ENCODE data around the gene PLCD3. TPM values are rescaled to one million over a fixed set of nuclear protein-coding genes. Genes with fewer than 3 reads are reported as not detected.
A peak's percentile ranks its signal among the peaks of the same experiment; 100 is the strongest.

The PLCD3 gene
- total and polyA plus RNA-seq, 2 of the 13 experiments (the other 11 are each of a cell fraction or from before 2014, with no cell fraction given): 11.3 to 39.1 TPM

- TF ChIP-seq ZNF609 (CRISPR knock-in tag; IDR thresholded peaks at IDR 0.05; ENCODE audit: borderline replicate concordance): 0 out of 2 replicates have a peak, but pooled peaks have one; percentile 34
- TF ChIP-seq JUNB (CRISPR knock-in tag; IDR thresholded peaks at IDR 0.05; ENCODE audit: borderline replicate concordance): peak; percentile 90; the same call in 1 of the 2 replicates
- peak; percentile 96 for TF ChIP-seq KDM3A (CRISPR knock-in tag; IDR thresholded peaks at IDR 0.05; ENCODE audit: low read depth)
- peak; percentile 71; the same call in 1 of the 2 replicates for TF ChIP-seq TFAP4 (IDR thresholded peaks at IDR 0.05; ENCODE audit: borderline replicate concordance, low read depth)
- peak; percentile 55 for TF ChIP-seq RBM22 (optimal IDR thresholded peaks at IDR 0.05; ENCODE audit: low read length)
- peak; percentile 56 for TF ChIP-seq RBFOX2 (IDR thresholded peaks at IDR 0.05; ENCODE audit: low read depth, low read length)
- no peak for TF ChIP-seq RCOR2 (CRISPR knock-in tag; IDR thresholded peaks at IDR 0.05)
- no peak for TF ChIP-seq ZBTB39 (CRISPR knock-in tag; IDR thresholded peaks at IDR 0.05)
- TF ChIP-seq ZNF274 (CRISPR knock-in tag; IDR thresholded peaks at IDR 0.05): peak; percentile 91
- TF ChIP-seq IRF1 (CRISPR knock-in tag; IDR thresholded peaks at IDR 0.05; ENCODE audit: low read depth): no peak
- 0 out of 2 replicates have a peak, but pooled peaks have one; percentile 60 for TF ChIP-seq ZNF589 (CRISPR knock-in tag; conservative IDR thresholded peaks at IDR 0.05)
- TF ChIP-seq ZNF18 (CRISPR knock-in tag; IDR thresholded peaks at IDR 0.05; ENCODE audit: insufficient replicate concordance): no peak
- TF ChIP-seq RFX3 (CRISPR knock-in tag; IDR thresholded peaks at IDR 0.05): peak; percentile 87
- TF ChIP-seq SRSF9 (IDR thresholded peaks at IDR 0.05; ENCODE audit: borderline replicate concordance, insufficient read depth, low read depth, low read length, poor library complexity, severe bottlenecking): no peak
- peak; percentile 88; the same call in 1 of the 2 replicates for TF ChIP-seq ZNF776 (CRISPR knock-in tag; IDR thresholded peaks at IDR 0.05)
- no peak for TF ChIP-seq ZSCAN31 (CRISPR knock-in tag; IDR thresholded peaks at IDR 0.05; ENCODE audit: low read depth)
- no peak for TF ChIP-seq ZNF619 (CRISPR knock-in tag; IDR thresholded peaks at IDR 0.05)
Measured at GRCh38 chr17:45123930-45124796, 8.2 kb downstream of the PLCD3 start (continued).
